Large intestine (tissue), 3 donors: ENCODE measurements around the gene DVL3. TPM values are rescaled to one million over a fixed set of nuclear protein-coding genes. Genes with fewer than 3 reads are reported as not detected.

Experiments
- DNase-seq, 2 donors: peaks; one replicate each; pipeline versions ENCODE4 v3.0.0 to v3.0.0-alpha.2; 2013
- H3K27ac ChIP-seq: one replicate; pipeline ENCODE4 v1.5.1; 2013; ENCODE audit warnings: low read length
- H3K27me3 ChIP-seq: 2 replicates; pipeline ENCODE4 v1.6.1; 2013; ENCODE audit warnings: low read length; ENCODE audit not compliant: control insufficient read depth, insufficient read depth
- H3K36me3 ChIP-seq: 2 replicates; pipeline ENCODE4 v1.6.1; 2013; ENCODE audit warnings: low read length; ENCODE audit not compliant: control insufficient read depth, insufficient read depth
- H3K4me1 ChIP-seq: one replicate; pipeline ENCODE4 v1.6.1; 2013; ENCODE audit warnings: low read length; ENCODE audit not compliant: control insufficient read depth, insufficient read depth
- H3K4me3 ChIP-seq: one replicate; pipeline ENCODE4 v1.5.1; 2013; ENCODE audit warnings: low read length
- H3K9me3 ChIP-seq: one replicate; pipeline ENCODE4 v1.6.1; 2013; ENCODE audit warnings: mild to moderate bottlenecking, low read depth, low read length, moderate library complexity; ENCODE audit not compliant: control insufficient read depth
- WGBS: methylation state at CpG from one replicate; pipeline ENCODE4 v1.1.5; 2013; ENCODE audit warnings: low lambda C conversion rate; ENCODE audit not compliant: insufficient coverage; 5-methylcytosine and 5-hydroxymethylcytosine counted together
- polyA plus RNA-seq: library from polyadenylated mRNA; unstranded; fragments of 120-200 nt; gene quantifications from one replicate; pipeline ENCODE4 v1.2.1, GENCODE V29; 2013

The DVL3 gene
- polyA plus RNA-seq, 1 donor, result 81.0 TPM

- H3K4me3 ChIP-seq, result peak overlapping the region; percentile 99
- peak in 1 of 2 donors; percentile 26 for DNase-seq
- no peaks in the 10 kb centered on the region for H3K9me3 ChIP-seq
- WGBS, result no CpG with 5 or more reads among the region's 8 CpGs
- H3K27ac ChIP-seq, result peak overlapping the region; percentile 92
- H3K27me3 ChIP-seq, result no peaks in the 10 kb centered on the region
- H3K4me1 ChIP-seq, result peaks cover 32% of the 10 kb centered on the region
- peaks cover 57% of the 10 kb centered on the region for H3K36me3 ChIP-seq
These were observed 20.3 kb downstream of the DVL3 start for GRCh38 chr3:184175506-184175905.

GRCh38 chr3:184175981-184176376 is 20.8 kb downstream of the DVL3 start:
- Histone ChIP-seq H3K27me3 (no peaks in the 10 kb centered on the region), H3K4me1 (peaks cover 32% of the 10 kb centered on the region), H3K4me3 (peak overlapping the region; percentile 99), H3K27ac (peak overlapping the region; percentile 92), H3K36me3 (peaks cover 57% of the 10 kb centered on the region), H3K9me3 (no peaks in the 10 kb centered on the region)
- DNase-seq, result no peak
- WGBS, result no CpG with 5 or more reads among the region's 3 CpGs

DNA sequence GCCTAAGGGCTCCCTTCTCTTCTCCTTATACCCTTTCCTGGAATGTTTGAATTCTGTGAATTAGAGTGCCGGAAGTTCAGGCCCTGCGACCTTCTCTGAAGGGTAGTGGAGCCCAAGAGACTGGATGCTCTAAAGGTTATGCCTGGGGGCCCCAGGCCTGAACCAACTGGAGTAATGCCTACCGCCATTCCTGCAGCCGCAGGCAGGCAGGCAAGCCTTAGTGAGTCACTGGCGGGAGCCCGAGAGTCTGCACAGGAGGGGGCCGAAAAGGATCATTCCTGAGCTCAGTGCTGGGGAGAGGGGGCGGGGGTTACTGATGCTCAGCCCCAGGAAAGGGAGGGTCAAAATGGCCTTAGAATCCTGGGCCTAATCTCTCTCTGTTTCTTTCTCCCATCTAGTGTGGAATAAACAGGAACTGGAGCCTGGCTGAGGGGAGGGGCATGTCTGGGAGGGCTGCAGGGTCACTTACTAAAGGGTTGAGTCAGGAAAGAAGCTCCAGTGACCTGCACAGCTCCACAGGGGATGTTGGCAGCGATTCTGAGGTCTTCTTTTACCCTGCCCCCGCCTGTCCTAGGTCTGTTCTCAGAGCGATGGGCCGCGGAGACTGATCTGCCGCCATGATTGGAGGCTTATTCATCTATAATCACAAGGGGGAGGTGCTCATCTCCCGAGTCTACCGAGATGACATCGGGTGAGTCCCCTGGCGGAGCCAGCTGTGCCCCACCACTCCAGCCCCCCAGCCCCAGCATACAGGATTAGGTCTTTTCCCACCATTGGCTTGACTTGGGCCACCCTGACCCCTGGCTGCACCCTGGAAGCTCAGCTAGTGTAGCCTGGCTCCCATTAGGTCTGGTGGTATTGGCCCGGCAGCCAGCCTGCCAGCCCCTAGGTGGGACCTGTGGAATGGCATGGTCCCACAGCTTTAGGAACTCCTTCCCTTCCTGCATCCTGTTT is 21.5 kb downstream of the DVL3 start:
- H3K4me3 ChIP-seq, result peak overlapping the region; percentile 99
- no peaks in the 10 kb centered on the region for H3K27me3 ChIP-seq
- H3K27ac ChIP-seq, result peak overlapping the region; percentile 92
- peak; percentile 43 to 70 for DNase-seq
- H3K9me3 ChIP-seq, result no peaks in the 10 kb centered on the region
- no CpG with 5 or more reads among the region's 19 CpGs for WGBS
- peaks cover 57% of the 10 kb centered on the region for H3K36me3 ChIP-seq
- peaks cover 32% of the 10 kb centered on the region for H3K4me1 ChIP-seq

DNA sequence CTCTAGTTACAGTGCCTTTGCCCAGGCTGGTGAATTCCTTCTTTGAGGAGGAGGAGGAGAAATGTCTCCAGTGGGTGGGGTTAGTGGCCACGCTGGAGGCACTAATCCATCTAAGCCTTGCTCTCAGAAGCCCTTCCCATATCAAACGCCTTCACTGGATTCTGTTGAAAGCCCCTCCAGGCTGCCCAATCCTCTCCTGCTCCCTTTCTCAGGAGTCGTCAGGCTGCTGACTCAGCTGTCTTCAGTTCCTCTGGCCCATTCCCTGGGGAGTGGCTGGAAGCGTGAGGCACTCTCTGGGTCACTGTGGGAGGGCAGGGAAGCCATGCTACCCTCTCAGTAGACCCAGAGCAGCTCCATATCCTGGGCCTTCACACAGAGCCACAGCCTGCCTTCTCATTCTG is 22.2 kb downstream of the DVL3 start:
- Histone ChIP-seq H3K27me3 (no peaks in the 10 kb centered on the region), H3K36me3 (peaks cover 57% of the 10 kb centered on the region), H3K4me3 (peak overlapping the region; percentile 99), H3K27ac (peak overlapping the region; percentile 92), H3K4me1 (peaks cover 32% of the 10 kb centered on the region), H3K9me3 (no peaks in the 10 kb centered on the region)
- DNase-seq, result no peak
- no CpG with 5 or more reads among the region's 4 CpGs for WGBS

DNA sequence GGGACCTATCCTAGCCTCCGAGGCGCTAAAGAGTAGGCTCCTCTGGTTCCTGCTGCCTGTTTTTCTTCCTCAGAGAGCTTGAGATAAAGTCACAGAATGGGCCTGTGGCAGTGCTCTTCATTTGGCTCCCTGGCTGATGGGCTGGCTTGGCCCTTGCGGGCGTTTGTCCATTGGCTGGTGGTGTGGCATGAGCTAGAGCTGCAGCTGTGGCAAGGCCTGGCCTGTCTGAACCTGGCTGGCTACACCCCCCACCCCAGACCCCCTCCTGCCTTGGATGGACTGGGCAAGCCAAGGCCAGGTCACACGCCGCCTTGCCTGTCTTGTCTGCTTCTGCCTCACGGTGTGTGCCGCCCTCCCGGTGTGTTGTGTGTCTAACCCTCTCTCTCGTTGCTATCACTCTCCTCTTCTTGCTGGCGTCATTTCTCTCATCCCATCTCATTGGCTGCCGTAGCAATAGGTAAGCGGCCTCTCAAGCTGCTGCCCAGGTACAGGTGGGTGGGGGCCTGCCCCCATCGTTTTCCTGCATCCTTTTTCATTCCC is 22.7 kb downstream of the DVL3 start:
- Histone ChIP-seq H3K27ac (peak overlapping the region; percentile 26), H3K4me3 (no peak overlapping the region), H3K4me1 (peaks cover 32% of the 10 kb centered on the region), H3K9me3 (no peaks in the 10 kb centered on the region), H3K27me3 (no peaks in the 10 kb centered on the region), H3K36me3 (peaks cover 61% of the 10 kb centered on the region)
- 100% methylated on average over 1 of the region's 14 CpGs for WGBS
- DNase-seq, result no peak

GRCh38 chr3:184178521-184179138 is 23.5 kb downstream of the DVL3 start:
- no peaks in the 10 kb centered on the region for H3K27me3 ChIP-seq
- DNase-seq, result peak in 1 of 2 donors; percentile 45
- no peaks in the 10 kb centered on the region for H3K9me3 ChIP-seq
- H3K4me1 ChIP-seq, result peaks cover 32% of the 10 kb centered on the region
- H3K36me3 ChIP-seq, result peaks cover 69% of the 10 kb centered on the region
- no CpG with 5 or more reads among the region's 13 CpGs for WGBS
- no peak overlapping the region for H3K4me3 ChIP-seq
- peak overlapping the region; percentile 26 for H3K27ac ChIP-seq

DNA sequence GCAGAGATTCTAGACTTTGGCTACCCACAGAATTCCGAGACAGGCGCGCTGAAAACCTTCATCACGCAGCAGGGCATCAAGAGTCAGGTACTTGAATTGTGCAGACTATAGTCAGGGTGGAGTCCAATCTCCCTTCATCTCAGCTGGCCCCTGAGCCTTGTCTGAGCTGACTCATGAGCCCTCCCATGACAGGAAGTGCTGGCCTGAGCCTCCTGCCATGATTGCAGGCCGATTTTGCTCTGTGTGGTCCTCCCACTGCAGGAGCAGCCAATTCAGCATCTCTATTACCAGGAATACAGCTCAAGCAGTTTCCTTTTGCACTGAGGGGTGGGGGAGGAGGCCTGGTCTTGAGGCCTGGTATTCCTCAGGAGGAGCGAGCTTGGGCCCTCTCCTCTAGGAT is 25.0 kb downstream of the DVL3 start:
- peaks cover 32% of the 10 kb centered on the region for H3K4me1 ChIP-seq
- no peak overlapping the region for H3K4me3 ChIP-seq
- H3K27me3 ChIP-seq, result no peaks in the 10 kb centered on the region
- no peak overlapping the region for H3K27ac ChIP-seq
- WGBS, result no CpG with 5 or more reads among the region's 6 CpGs
- H3K9me3 ChIP-seq, result no peaks in the 10 kb centered on the region
- DNase-seq, result no peak
- H3K36me3 ChIP-seq, result peaks cover 78% of the 10 kb centered on the region

DNA sequence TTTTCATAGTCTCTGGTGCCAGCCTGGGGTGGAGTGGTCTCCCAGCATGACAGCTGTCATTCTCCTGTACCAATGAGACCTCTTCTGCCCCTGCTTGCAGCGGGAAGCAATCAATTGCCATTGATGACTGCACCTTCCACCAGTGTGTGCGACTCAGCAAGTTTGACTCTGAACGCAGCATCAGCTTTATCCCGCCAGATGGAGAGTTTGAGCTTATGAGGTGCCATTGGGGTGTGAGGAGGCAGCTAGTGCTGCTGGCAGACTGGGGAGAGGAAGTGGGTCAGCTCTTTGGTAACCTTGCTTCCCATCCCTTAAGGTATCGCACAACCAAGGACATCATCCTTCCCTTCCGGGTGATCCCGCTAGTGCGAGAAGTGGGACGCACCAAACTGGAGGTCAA is 26.4 kb downstream of the DVL3 start:
- WGBS, result no CpG with 5 or more reads among the region's 9 CpGs
- H3K27me3 ChIP-seq, result no peaks in the 10 kb centered on the region

GRCh38 chr3:184183679-184184078 is 28.5 kb downstream of the DVL3 start:
- Histone ChIP-seq H3K27me3 (no peaks in the 10 kb centered on the region), H3K27ac (no peak overlapping the region), H3K4me3 (no peak overlapping the region), H3K9me3 (no peaks in the 10 kb centered on the region), H3K36me3 (peaks cover 71% of the 10 kb centered on the region), H3K4me1 (peaks cover 18% of the 10 kb centered on the region)
- WGBS, result no CpG with 5 or more reads among the region's 5 CpGs
- DNase-seq, result no peak

More for the DNA sequence above, 26.4 kb downstream of the DVL3 start:
- Histone ChIP-seq H3K36me3 (peaks cover 78% of the 10 kb centered on the region), H3K4me1 (peaks cover 29% of the 10 kb centered on the region), H3K4me3 (no peak overlapping the region), H3K9me3 (no peaks in the 10 kb centered on the region), H3K27ac (no peak overlapping the region)
- no peak for DNase-seq

- H3K36me3 ChIP-seq, result peaks cover 71% of the 10 kb centered on the region
- WGBS, result no CpG with 5 or more reads among the region's 18 CpGs
- no peaks in the 10 kb centered on the region for H3K27me3 ChIP-seq
- DNase-seq, result no peak
- no peaks in the 10 kb centered on the region for H3K9me3 ChIP-seq
- no peak overlapping the region for H3K4me3 ChIP-seq
- H3K27ac ChIP-seq, result peak overlapping the region; percentile 83
- H3K4me1 ChIP-seq, result peaks cover 14% of the 10 kb centered on the region
These were observed 29.5 kb downstream of the DVL3 start for GRCh38 chr3:184184546-184185230.
